Ramos (cell line): ENCODE data around the gene MYO1F.

Experiments used
- in situ Hi-C: fragments of 300-500 bp; cut with MboI; formaldehyde crosslinking; loops from one replicate; pipeline ENCODE4 v1.14.3; 2022; ENCODE audit warnings: low sequenced_read_pairs; ENCODE audit not compliant: unreplicated experiment

Gene MYO1F

GRCh38 chr19:8601796-8602195 is 24.6 kb upstream of the MYO1F start:
- in situ Hi-C loops, result no loop called here

- in situ Hi-C loops, result no loop called here
Measured at GRCh38 chr19:8600816-8601215, 23.6 kb upstream of the MYO1F start.

DNA sequence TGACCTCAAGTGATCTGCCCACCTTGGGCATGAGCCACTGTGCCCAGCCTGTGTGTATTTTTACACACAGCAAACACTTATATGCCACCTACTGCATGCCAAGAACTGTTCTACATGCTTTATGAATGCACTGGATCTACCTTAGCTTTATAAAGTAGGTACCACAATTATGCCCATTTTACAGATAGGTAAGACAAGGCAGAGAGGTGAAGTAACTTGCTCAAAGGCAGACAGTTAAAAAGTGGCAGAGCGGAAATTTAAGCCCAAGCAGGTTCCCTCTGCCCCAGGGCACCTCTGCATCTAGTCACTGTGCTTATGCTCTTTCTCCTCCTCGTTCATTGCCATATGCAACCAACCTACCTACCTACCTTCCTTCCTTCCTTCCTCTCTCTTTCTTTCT is 22.8 kb upstream of the MYO1F start:
- in situ Hi-C loops, result no loop called here

DNA sequence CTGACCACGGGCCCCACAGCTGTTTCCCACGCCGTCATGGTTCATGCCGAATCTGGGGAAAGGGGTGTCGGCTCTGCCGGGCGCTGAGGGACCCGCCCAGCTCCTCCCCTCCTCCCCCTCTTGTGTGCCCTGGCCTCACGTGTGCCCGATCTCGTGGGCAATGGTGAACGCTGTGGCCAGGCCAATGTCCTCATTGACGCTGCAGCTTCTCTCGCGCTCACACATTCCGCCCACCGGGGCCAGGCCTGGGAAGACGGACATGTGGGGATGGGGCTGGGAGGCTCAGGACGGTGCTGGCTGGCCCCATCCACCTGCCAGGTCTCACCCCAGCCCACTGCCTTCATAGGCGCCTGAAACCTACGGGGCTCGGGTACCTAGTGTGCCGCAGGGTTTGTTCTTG is 18.9 kb upstream of the MYO1F start:
- in situ Hi-C loops, result no loop called here

DNA sequence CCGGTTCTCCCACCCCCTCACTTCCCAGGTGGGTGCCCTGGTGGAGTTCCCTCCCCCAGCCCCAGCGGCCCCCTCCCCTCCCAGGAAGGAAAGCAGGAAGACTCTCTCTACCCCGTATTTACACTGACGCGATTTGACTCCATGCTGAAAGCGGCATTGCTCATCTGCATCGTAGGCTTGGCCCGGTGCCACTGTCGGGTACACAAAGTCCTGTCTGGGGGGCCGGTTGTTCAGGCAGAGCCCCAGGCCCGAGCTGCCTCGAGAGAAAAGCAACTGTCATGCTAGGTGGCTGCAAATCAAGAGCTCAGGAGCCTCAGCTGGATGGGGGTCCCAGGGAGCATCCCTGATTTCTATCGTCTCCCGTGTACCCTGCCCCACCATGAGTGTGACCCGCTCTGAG is 18.4 kb upstream of the MYO1F start:
- in situ Hi-C loops, result no loop called here

DNA sequence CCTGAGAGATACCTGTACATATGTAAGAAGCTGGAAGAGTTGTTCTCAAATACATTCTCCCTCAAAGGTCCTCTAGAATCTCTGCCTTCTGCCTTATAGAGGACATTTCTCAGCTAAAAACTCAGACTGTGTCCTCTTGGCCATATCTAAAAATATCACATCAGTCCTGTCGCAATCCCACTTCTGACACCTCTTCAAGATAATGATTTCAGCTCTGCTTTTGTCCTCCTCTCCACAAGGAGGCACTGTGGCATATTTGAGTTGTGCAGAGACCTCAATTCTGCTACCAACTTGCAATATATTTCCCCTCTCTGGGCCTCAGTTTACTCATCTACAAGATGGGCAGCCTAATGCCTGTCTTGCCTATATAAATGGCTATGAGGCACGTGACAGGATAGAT is 16.7 kb upstream of the MYO1F start:
- in situ Hi-C loops, result no loop called here

DNA sequence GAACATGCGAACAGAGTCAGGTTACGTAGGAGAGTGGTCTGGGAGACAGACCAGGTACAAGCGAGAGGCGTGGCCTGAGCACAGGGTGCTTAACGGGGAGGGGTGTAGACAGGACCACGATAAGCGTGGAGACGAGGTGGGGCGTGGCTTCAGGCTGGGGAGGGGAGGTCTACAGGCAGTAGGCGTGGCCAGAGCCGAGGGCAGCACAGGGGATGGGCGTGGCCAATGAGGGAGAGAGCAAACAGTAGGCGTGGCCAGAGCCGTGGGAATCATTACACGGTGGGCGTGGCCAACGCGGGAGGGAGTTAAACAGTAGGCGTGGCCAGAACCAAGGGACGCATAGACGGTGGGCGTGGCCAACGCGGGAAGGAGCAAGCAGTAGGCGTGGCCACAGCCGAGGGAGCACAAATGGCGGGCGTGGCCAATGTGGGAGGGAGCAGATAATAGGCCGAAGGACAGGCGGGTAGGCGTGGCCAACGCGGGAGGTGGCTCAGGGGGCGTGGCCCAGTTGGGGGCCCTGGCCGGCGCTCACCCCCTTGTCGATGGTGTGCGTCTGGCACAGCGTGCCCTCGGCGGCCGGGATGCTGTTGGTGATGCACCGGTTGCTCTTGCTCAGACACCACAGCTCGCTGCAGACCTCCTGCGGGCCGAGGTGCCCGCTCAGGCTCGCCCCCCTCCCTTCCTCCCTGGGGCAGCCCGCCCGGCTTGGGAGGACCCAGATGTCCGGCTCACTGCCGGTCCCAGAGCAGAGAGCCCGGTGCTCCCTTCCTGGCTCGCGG is 15.2 kb upstream of the MYO1F start:
- in situ Hi-C loops, result no loop called here

DNA sequence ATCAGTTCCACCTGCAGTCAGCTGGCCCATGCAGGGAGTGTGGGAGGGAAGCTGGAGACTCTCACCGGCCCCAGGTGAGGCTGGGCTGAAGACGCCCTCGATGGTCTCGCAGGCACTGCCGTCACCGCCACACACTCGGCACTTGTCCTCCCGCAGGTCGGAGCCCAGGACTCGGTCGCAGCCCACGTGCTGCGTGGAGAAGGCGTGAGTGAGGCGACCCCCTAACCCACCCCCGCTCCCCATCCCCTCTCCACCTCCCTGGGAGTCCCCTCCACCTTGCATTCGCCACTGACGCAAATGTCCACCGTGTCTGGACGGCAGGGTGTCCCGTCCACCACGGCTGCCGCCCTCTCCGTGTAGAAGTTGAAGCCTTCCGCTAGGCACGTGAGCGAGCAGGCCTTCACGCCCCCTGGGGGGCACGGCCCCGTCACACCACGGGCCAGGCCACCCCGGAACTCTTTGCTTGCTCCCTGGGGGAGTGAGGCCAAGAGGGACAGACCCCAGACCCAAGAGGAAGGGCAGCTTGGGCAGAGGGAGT is 12.0 kb upstream of the MYO1F start:
- in situ Hi-C loops, result no loop called here

GRCh38 chr19:8585894-8586750 is 8.9 kb upstream of the MYO1F start:
- in situ Hi-C loops, result no loop called here

DNA sequence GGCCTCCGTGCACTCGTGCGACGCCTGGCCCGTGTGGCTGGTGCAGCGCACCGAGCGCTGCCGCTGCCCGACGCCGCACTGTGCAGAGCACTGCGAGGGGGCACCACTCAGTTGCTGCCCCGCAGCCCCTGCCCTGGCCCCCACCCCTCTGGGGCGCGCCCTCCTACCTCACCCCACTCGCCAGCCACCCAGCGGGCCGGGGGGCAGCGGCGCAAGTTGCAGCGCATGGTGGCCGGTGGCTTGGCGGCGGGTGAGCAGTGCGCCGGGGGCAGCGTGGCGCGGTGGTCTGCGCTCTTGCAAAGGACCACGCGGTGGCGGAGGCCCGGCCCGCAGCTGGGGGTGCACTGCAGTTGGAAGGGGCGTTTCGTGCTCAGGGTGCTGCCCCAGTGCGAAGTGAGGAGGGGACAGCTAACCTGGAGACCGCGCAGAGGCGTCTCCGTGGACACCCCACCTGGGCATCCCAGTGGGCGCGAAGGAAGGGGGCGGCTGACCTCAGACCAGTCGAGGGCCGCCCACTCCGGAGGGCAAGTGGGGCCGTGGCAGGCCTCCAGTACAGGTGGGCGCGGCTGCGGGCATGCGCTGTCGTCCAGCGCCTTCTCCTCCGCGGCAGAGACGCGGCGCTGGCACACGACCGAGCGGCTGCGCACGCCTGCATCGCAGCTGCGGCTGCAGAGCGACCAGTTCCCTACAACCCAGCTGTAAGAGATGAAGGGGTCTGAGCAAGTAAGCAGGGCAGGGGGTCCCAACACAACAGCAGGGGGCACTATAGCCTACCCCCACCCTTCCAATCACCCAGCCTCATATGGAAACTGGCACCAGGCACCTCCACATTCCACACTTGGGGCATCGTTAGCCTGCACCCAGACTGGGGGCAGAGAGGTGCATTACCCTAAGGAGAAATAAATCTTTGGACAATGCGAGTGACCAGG is 8.0 kb upstream of the MYO1F start:
- in situ Hi-C loops, result no loop called here

- in situ Hi-C loops, result no loop called here
Measured at GRCh38 chr19:8580710-8581281, 3.6 kb upstream of the MYO1F start.

- in situ Hi-C loops, result loop anchor here (10.0 kb wide), 1 partner anchor 224 kb away; no protein-coding TSS in a partner anchor
Measured at GRCh38 chr19:8578642-8579265, 1.5 kb upstream of the MYO1F start.

GRCh38 chr19:8577741-8578140 is 499 bp upstream of the MYO1F start:
- in situ Hi-C loops, result loop anchor here (10.0 kb wide), 1 partner anchor 223 kb away; no protein-coding TSS in a partner anchor

GRCh38 chr19:8576273-8576993 is 809 bp downstream of the MYO1F start:
- in situ Hi-C loops, result loop anchor here (10.0 kb wide), 1 partner anchor 222 kb away; no protein-coding TSS in a partner anchor

GRCh38 chr19:8575467-8575997 is 1.7 kb downstream of the MYO1F start:
- in situ Hi-C loops, result loop anchor here (10.0 kb wide), 1 partner anchor 221 kb away; no protein-coding TSS in a partner anchor

- in situ Hi-C loops, result loop anchor here (10.0 kb wide), 1 partner anchor 220 kb away; no protein-coding TSS in a partner anchor
Measured at GRCh38 chr19:8574619-8574922, 2.7 kb downstream of the MYO1F start.

DNA sequence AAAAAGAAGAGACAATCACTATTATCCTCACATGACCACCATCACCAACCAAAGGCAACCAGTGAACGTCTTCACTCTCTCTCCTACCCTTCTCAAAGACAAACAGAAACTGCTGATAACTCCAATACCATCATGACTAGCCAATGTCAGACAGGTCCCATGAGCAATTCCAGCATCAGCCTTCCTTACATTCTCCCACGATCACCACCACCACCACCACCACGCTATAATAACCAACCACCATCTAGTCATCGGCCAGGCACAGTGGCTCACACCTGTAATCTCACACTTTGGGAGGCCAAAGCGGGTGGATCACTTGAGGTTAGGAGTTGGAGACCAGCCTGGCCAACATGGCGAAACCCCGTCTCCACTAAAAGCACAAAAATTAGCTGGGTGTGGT is 3.9 kb downstream of the MYO1F start:
- in situ Hi-C loops, result loop anchor here (10.0 kb wide), 1 partner anchor 219 kb away; no protein-coding TSS in a partner anchor

DNA sequence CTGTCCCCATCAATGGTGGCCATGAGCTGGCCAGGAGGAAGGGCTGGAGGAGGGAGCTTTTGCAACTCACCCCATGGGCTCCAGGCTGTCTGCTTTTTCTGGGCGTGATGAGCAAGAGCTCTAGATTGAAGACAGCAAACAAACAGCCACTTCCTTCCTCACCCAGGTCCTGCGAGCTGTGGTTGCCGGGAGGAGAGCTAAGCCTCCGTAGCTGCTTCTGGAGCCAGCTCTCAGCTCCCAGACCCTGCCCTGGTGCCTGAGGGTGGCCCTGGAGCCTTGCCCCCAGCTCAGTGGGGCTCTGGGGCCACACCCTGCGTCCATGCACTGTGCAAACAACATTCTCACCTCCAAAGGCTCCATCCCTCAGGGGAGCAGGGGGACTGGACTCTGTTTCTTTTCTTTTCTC is 6.2 kb downstream of the MYO1F start:
- in situ Hi-C loops, result loop anchor here (10.0 kb wide), 1 partner anchor 216 kb away; no protein-coding TSS in a partner anchor
